Heart left ventricle (tissue), 16 donors: ENCODE results near the gene JOSD1. TPM values are rescaled to one million over a fixed set of nuclear protein-coding genes. Genes with fewer than 3 reads are reported as not detected.

Source experiments
- ATAC-seq, 4 donors: fragments of 200-7000 bp; cut with Tn5 transposase; one replicate each; pipeline ENCODE4 v1.9.1; 2020 to 2022; ENCODE audit warnings: moderate library complexity in 4 of 4, mild to moderate bottlenecking in 3 of 4, moderate number of reproducible peaks in 1 of 4
- DNase-seq, 5 donors: peaks; one replicate each; pipeline ENCODE4 v3.0.0-alpha.2; 2020
- H3K27ac ChIP-seq, 12 donors: fragments of 200-600 bp; sonication (generic) in 4 of 12; one replicate each; pipeline versions ENCODE4 v1.5.0 to v1.8.0; 2016 to 2022; ENCODE audit warnings: mild to moderate bottlenecking in 2 of 12
- H3K27me3 ChIP-seq, 9 donors: fragments of 200-600 bp; sonication (generic) in 2 of 9; one replicate each; pipeline versions ENCODE4 v1.5.1 to v1.8.0; 2016 to 2022; ENCODE audit warnings: mild to moderate bottlenecking in 3 of 9
- H3K36me3 ChIP-seq, 9 donors: fragments of 200-600 bp; sonication (generic) in 2 of 9; one replicate each; pipeline versions ENCODE4 v1.5.0 to v1.8.0; 2018 to 2022; ENCODE audit warnings: mild to moderate bottlenecking in 2 of 9
- H3K4me1 ChIP-seq, 12 donors: fragments of 200-600 bp; sonication (generic) in 4 of 12; one replicate each; pipeline versions ENCODE4 v1.5.0 to v1.8.0; 2016 to 2022; ENCODE audit warnings: mild to moderate bottlenecking in 3 of 12
- H3K4me3 ChIP-seq, 12 donors: fragments of 200-600 bp; sonication (generic) in 4 of 12; one replicate each; pipeline versions ENCODE4 v1.5.0 to v1.8.0; 2017 to 2022; ENCODE audit warnings: mild to moderate bottlenecking in 9 of 12, moderate library complexity in 4 of 12
- H3K9me3 ChIP-seq, 12 donors: fragments of 200-600 bp; sonication (generic) in 4 of 12; one replicate each; pipeline versions ENCODE4 v1.5.0 to v1.8.0; 2016 to 2022; ENCODE audit warnings: mild to moderate bottlenecking in 1 of 12
- CTCF ChIP-seq, 12 donors: fragments of 200-600 bp; sonication (generic) in 4 of 12; IDR thresholded peaks; one replicate each; pipeline versions ENCODE4 v1.5.0 to v1.8.0; 2018 to 2022; ENCODE audit warnings: antibody characterized with exemption in 12 of 12, mild to moderate bottlenecking in 5 of 12
- POLR2A ChIP-seq, 2 donors: fragments of 450-650 bp; IDR thresholded peaks; one replicate each; pipeline ENCODE4 v1.6.1; 2017; ENCODE audit warnings: antibody characterized with exemption in 2 of 2, mild to moderate bottlenecking in 2 of 2, moderate library complexity in 2 of 2
- WGBS, 4 donors: extraction: QIAGEN DNeasy Blood & Tissue Kit in 2 of 4; methylation state at CpG; one replicate each; pipeline versions ENCODE4 v1.1.5 to v1.1.7; 2013 to 2018; 5-methylcytosine and 5-hydroxymethylcytosine counted together
- intact Hi-C, 10 donors: fragments of 100-400 bp; cut with DNase I; formaldehyde crosslinking; loops; one replicate each; pipeline versions ENCODE4 v1.11.1 to v1.14.2; 2022
- polyA plus RNA-seq, 2 donors: library from polyadenylated mRNA; stranded (reverse); fragments of 200-250 nt; gene quantifications; one replicate each; pipeline ENCODE4 v1.2.3, GENCODE V29; 2013
- total RNA-seq, 9 donors: library from RNA; depleted of rRNA in 2 of 9; stranded (reverse); fragments of >200 nt in 2 of 9; fragmentation: NEBNext Ultra II Directional in 3 of 9; extraction: Animal tissue kit (Norgen Biotek cat#: 25700) in 3 of 9; gene quantifications; one replicate each; pipeline versions ENCODE4 v1.1.0 to v1.2.4, GENCODE V29; 2016 to 2023
- donor health status: ischemic (EF 13 %, LVEDD 7.1; RV severe dilation, severe dysfunction).
- donor health status: healthy with polysubstance abuse.
- donor health status: DM: no; HTN: yes; CAD: no.
- donor health status: DM: no; HTN: no; CAD: no.
- donor health status: ischemic (EF 25% LVEDD 6.9; RV normal size, moderate dysfunction).
- donor health status: ischemic (EF 25% LVEDD 5.7; RV mildly dilated, moderate dysfunction).
- donor health status: healthy.
- donor health status: DM: yes; HTN: yes; CAD: no.
- donor health status: ischemic (EF 35%, LVEDD 5.7; RV mildly dilated, moderate dysfunction).
- donor health status: nonischemic (EF 11% LVEDD 7.7; RV severe dilation, severe dysfunction).
- donor health status: DM: yes; HTN: yes; CAD: no.
- donor health status: PGD.
- donor health status: ischemic (EF 29% LVEDD 5.4; RV normal size, mild dysfunction).
- donor health status: nonischemic (EF 23%, LVEDD 6.1; RV moderate dilation, normal function).

The JOSD1 gene
- total and polyA plus RNA-seq, 11 donors, result 7.8 to 34.0 (median 22.8) TPM

GRCh38 chr22:38641476-38642040 lies 59.2 kb downstream of the JOSD1 start:
- no peak overlapping the region for H3K4me3 ChIP-seq
- TF ChIP-seq POLR2A (IDR thresholded peaks at IDR 0.05), result no peak
- TF ChIP-seq CTCF (IDR thresholded peaks at IDR 0.05), result no peak
- H3K4me1 ChIP-seq, result no peaks in the 10 kb centered on the region
- no peak overlapping the region for H3K27ac ChIP-seq
- no peaks in the 10 kb centered on the region for H3K27me3 ChIP-seq
- no peaks in the 10 kb centered on the region for H3K36me3 ChIP-seq
- intact Hi-C loops, result no loop called here
- DNase-seq (no peak), ATAC-seq (no peak)
- H3K9me3 ChIP-seq, result no peaks in the 10 kb centered on the region
- WGBS, 4 donors, result 94 to 96% (median 94%) methylated on average over 13 of the region's 13 CpGs

GRCh38 chr22:38638728-38639127 lies 62.0 kb downstream of the JOSD1 start:
- intact Hi-C loops, result no loop called here

GRCh38 chr22:38638216-38638615 lies 62.5 kb downstream of the JOSD1 start:
- intact Hi-C loops, result no loop called here
- no peak for TF ChIP-seq POLR2A (IDR thresholded peaks at IDR 0.05)
- TF ChIP-seq CTCF (IDR thresholded peaks at IDR 0.05), result no peak
- WGBS, 4 donors, result 75 to 86% (median 81%) methylated on average over 2 of the region's 2 CpGs
- H3K9me3 ChIP-seq, result no peaks in the 10 kb centered on the region
- no peaks in the 10 kb centered on the region for H3K27me3 ChIP-seq
- no peak for DNase-seq
- H3K36me3 ChIP-seq, result peaks cover 0 to 2% (median 0%) of the 10 kb centered on the region in 9 donors
- no peaks in the 10 kb centered on the region for H3K4me1 ChIP-seq
- no peak overlapping the region for H3K4me3 ChIP-seq
- H3K27ac ChIP-seq, result no peak overlapping the region
- ATAC-seq, result no peak

More at GRCh38 chr22:38638728-38639127, 62.0 kb downstream of the JOSD1 start:
- Histone ChIP-seq H3K9me3 (no peaks in the 10 kb centered on the region), H3K4me1 (no peaks in the 10 kb centered on the region), H3K36me3 (peaks cover 0 to 2% (median 0%) of the 10 kb centered on the region in 9 donors), H3K27ac (no peak overlapping the region), H3K27me3 (no peaks in the 10 kb centered on the region), H3K4me3 (no peak overlapping the region)
- DNase-seq, result no peak
- TF ChIP-seq CTCF (IDR thresholded peaks at IDR 0.05) (no peak), POLR2A (IDR thresholded peaks at IDR 0.05) (no peak)
- ATAC-seq, result no peak
- WGBS, 4 donors, result 54 to 60% (median 57%) methylated on average over 3 of the region's 3 CpGs

Other genes starting within 250 kb of the JOSD1 start
- 10 to 100 TPM; 14.5 to 85.5 (median 39.7) TPM for gene KCNJ4, start 245.7 kb downstream of the JOSD1 start, total RNA-seq
- 10 to 100 TPM; 20.3 to 57.9 TPM for gene KCNJ4, start 245.7 kb downstream of the JOSD1 start, polyA plus RNA-seq
- 10 to 100 TPM in 4 of 9 donors, 1 to 10 TPM in 5; 4.4 to 15.5 (median 8.5) TPM for gene KDELR3, start 232.8 kb downstream of the JOSD1 start, total RNA-seq
- 10 to 100 TPM in 1 of 2 donors, 1 to 10 TPM in 1; 7.8 to 10.5 TPM for gene KDELR3, start 232.8 kb downstream of the JOSD1 start, polyA plus RNA-seq
- 100 to 1,000 TPM; 149 to 202 (median 170) TPM for gene DDX17, start 194.6 kb downstream of the JOSD1 start, total RNA-seq
- 100 to 1,000 TPM; 133 to 153 TPM for gene DDX17, start 194.6 kb downstream of the JOSD1 start, polyA plus RNA-seq
- gene DMC1, start 130.8 kb downstream of the JOSD1 start, total RNA-seq, result 1 to 10 TPM in 5 of 9 donors, under 1 TPM in 4; 0.16 to 2.4 (median 1.1) TPM
- gene DMC1, start 130.8 kb downstream of the JOSD1 start, polyA plus RNA-seq, result under 1 TPM; 0.12 to 0.27 TPM
- 1 to 10 TPM in 2 of 9 donors, under 1 TPM in 7; 0.16 to 1.0 (median 0.36) TPM for gene FAM227A, start 44.6 kb downstream of the JOSD1 start, total RNA-seq
- gene FAM227A, start 44.6 kb downstream of the JOSD1 start, polyA plus RNA-seq, result under 1 TPM; 0.30 to 0.38 TPM
- gene CBY1, start 44.3 kb downstream of the JOSD1 start, total RNA-seq, result 10 to 100 TPM; 24.1 to 47.1 (median 37.9) TPM
- 10 to 100 TPM; 43.7 to 71.7 TPM for gene CBY1, start 44.3 kb downstream of the JOSD1 start, polyA plus RNA-seq
- gene TOMM22, start 19.0 kb downstream of the JOSD1 start, total RNA-seq, result 10 to 100 TPM; 37.1 to 82.1 (median 71.6) TPM
- 10 to 100 TPM; 32.3 to 45.6 TPM for gene TOMM22, start 19.0 kb downstream of the JOSD1 start, polyA plus RNA-seq
- 10 to 100 TPM; 23.7 to 45.3 (median 28.1) TPM for gene GTPBP1, start 5.0 kb upstream of the JOSD1 start, total RNA-seq
- gene GTPBP1, start 5.0 kb upstream of the JOSD1 start, polyA plus RNA-seq, result 10 to 100 TPM; 15.6 to 21.6 TPM
- 100 to 1,000 TPM in 6 of 9 donors, 10 to 100 TPM in 3; 75.2 to 405 (median 125) TPM for gene SUN2, start 55.1 kb upstream of the JOSD1 start, total RNA-seq
- 100 to 1,000 TPM in 1 of 2 donors, 10 to 100 TPM in 1; 41.3 to 203 TPM for gene SUN2, start 55.1 kb upstream of the JOSD1 start, polyA plus RNA-seq
- 10 to 100 TPM in 5 of 9 donors, 1 to 10 TPM in 4; 8.2 to 16.4 (median 10.4) TPM for gene DNAL4, start 93.2 kb upstream of the JOSD1 start, total RNA-seq
- 10 to 100 TPM in 1 of 2 donors, 1 to 10 TPM in 1; 7.9 to 14.9 TPM for gene DNAL4, start 93.2 kb upstream of the JOSD1 start, polyA plus RNA-seq
- 10 to 100 TPM; 15.4 to 34.0 (median 20.7) TPM for gene NPTXR, start 143.1 kb upstream of the JOSD1 start, total RNA-seq
- gene NPTXR, start 143.1 kb upstream of the JOSD1 start, polyA plus RNA-seq, result 10 to 100 TPM; 18.8 to 19.1 TPM
- gene CBX6, start 171.3 kb upstream of the JOSD1 start, total RNA-seq, result 10 to 100 TPM; 28.3 to 59.0 (median 43.9) TPM
- gene CBX6, start 171.3 kb upstream of the JOSD1 start, polyA plus RNA-seq, result 10 to 100 TPM; 21.1 to 43.5 TPM